ENCODE data around the gene RYK. TPM values are rescaled to one million over a fixed set of nuclear protein-coding genes. Genes with fewer than 3 reads are reported as not detected.

The RYK gene
- total RNA-seq, 1 donor from 2014 or later = 43.7 TPM

- DNase-seq (ENCODE audit: low spot score) = no peak
Observed at GRCh38 chr3:134148534-134148933, 102.1 kb downstream of the RYK start.

GRCh38 chr3:134147411-134147810 lies 103.2 kb downstream of the RYK start:
- DNase-seq (ENCODE audit: low spot score) = no peak

- no peak for DNase-seq (ENCODE audit: low spot score)
Observed at GRCh38 chr3:134146666-134147065, 104.0 kb downstream of the RYK start.

- DNase-seq (ENCODE audit: low spot score) = no peak
Observed at GRCh38 chr3:134145183-134145582, 105.5 kb downstream of the RYK start.

- no peak for DNase-seq (ENCODE audit: low spot score)
Observed at GRCh38 chr3:134144694-134145093, 106.0 kb downstream of the RYK start.

- no peak for DNase-seq (ENCODE audit: low spot score)
Observed at GRCh38 chr3:134143828-134144401, 106.7 kb downstream of the RYK start.

- no peak for DNase-seq (ENCODE audit: low spot score)
Observed at GRCh38 chr3:134136604-134137003, 114.1 kb downstream of the RYK start.

- DNase-seq (ENCODE audit: low spot score) = no peak
Observed at GRCh38 chr3:134134698-134135415, 115.8 kb downstream of the RYK start.

GRCh38 chr3:134134240-134134639 lies 116.4 kb downstream of the RYK start:
- no peak for DNase-seq (ENCODE audit: low spot score)

- no peak for DNase-seq (ENCODE audit: low spot score)
Observed at GRCh38 chr3:134132961-134133360, 117.7 kb downstream of the RYK start.

GRCh38 chr3:134126153-134126552 lies 124.5 kb downstream of the RYK start:
- no peak for DNase-seq (ENCODE audit: low spot score)

- no peak for DNase-seq (ENCODE audit: low spot score)
Observed at GRCh38 chr3:134114726-134115125, 135.9 kb downstream of the RYK start.

GRCh38 chr3:134111616-134112015 lies 139.0 kb downstream of the RYK start:
- no peak for DNase-seq (ENCODE audit: low spot score)

- DNase-seq (ENCODE audit: low spot score) = no peak
Observed at GRCh38 chr3:134110963-134111362, 139.7 kb downstream of the RYK start.

Other genes starting within 250 kb of the RYK start
- 48.1 TPM for gene SLCO2A1, start 220.9 kb downstream of the RYK start, total RNA-seq
- 129 TPM for gene AMOTL2, start 123.6 kb upstream of the RYK start, total RNA-seq
- 53.6 TPM for gene ANAPC13, start 235.1 kb upstream of the RYK start, total RNA-seq
- gene CEP63, start 235.2 kb upstream of the RYK start, total RNA-seq = 17.3 TPM